ENCODE measurements around the gene FADS2. TPM values are rescaled to one million over a fixed set of nuclear protein-coding genes. Genes with fewer than 3 reads are reported as not detected.

FADS2 gene
- total RNA-seq, 1 experiment from 2014 or later: 423 TPM

DNA sequence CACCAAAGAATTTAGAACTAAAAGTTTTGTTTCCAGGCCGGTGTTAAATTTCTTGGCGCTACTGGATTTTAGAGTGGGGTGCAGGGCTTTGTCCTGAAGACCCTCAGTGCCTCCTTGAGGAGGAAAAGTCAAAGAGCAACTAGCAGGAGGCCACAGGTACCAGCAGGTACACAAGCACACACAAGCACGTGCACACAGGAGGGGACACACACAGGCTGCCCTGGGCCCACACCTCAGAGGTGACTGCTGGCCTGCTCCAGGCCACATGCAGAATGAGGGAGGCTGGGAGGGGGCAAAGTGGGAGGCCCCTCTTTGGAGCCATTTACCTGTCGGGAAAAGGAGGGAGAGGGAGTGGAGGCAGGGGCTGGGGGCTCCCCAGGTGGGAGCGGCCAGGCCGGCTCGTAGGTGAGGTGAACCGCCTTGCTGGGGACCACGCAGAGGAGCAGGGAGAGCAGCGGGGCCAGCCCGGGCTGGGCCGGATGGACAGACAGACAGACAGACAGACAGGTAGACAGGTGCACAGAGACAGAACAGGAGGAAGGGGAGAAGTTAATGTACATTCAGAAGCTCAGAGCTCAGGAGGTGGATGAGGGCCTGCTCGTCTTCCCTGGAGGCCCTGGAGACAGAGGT is 77.1 kb downstream of the FADS2 start (continued):
- TF ChIP-seq, protein P1, sequence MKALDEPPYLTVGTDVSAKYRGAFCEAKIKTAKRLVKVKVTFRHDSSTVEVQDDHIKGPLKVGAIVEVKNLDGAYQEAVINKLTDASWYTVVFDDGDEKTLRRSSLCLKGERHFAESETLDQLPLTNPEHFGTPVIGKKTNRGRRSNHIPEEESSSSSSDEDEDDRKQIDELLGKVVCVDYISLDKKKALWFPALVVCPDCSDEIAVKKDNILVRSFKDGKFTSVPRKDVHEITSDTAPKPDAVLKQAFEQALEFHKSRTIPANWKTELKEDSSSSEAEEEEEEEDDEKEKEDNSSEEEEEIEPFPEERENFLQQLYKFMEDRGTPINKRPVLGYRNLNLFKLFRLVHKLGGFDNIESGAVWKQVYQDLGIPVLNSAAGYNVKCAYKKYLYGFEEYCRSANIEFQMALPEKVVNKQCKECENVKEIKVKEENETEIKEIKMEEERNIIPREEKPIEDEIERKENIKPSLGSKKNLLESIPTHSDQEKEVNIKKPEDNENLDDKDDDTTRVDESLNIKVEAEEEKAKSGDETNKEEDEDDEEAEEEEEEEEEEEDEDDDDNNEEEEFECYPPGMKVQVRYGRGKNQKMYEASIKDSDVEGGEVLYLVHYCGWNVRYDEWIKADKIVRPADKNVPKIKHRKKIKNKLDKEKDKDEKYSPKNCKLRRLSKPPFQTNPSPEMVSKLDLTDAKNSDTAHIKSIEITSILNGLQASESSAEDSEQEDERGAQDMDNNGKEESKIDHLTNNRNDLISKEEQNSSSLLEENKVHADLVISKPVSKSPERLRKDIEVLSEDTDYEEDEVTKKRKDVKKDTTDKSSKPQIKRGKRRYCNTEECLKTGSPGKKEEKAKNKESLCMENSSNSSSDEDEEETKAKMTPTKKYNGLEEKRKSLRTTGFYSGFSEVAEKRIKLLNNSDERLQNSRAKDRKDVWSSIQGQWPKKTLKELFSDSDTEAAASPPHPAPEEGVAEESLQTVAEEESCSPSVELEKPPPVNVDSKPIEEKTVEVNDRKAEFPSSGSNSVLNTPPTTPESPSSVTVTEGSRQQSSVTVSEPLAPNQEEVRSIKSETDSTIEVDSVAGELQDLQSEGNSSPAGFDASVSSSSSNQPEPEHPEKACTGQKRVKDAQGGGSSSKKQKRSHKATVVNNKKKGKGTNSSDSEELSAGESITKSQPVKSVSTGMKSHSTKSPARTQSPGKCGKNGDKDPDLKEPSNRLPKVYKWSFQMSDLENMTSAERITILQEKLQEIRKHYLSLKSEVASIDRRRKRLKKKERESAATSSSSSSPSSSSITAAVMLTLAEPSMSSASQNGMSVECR (CRISPR knock-in tag; IDR thresholded peaks at IDR 0.05; ENCODE audit: borderline replicate concordance): no peak
- no peak for TF ChIP-seq CREB1 (CRISPR knock-in tag; IDR thresholded peaks at IDR 0.05)
- TF ChIP-seq, protein P2, sequence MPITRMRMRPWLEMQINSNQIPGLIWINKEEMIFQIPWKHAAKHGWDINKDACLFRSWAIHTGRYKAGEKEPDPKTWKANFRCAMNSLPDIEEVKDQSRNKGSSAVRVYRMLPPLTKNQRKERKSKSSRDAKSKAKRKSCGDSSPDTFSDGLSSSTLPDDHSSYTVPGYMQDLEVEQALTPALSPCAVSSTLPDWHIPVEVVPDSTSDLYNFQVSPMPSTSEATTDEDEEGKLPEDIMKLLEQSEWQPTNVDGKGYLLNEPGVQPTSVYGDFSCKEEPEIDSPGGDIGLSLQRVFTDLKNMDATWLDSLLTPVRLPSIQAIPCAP (CRISPR knock-in tag; IDR thresholded peaks at IDR 0.05): no peak
- TF ChIP-seq, protein P3, sequence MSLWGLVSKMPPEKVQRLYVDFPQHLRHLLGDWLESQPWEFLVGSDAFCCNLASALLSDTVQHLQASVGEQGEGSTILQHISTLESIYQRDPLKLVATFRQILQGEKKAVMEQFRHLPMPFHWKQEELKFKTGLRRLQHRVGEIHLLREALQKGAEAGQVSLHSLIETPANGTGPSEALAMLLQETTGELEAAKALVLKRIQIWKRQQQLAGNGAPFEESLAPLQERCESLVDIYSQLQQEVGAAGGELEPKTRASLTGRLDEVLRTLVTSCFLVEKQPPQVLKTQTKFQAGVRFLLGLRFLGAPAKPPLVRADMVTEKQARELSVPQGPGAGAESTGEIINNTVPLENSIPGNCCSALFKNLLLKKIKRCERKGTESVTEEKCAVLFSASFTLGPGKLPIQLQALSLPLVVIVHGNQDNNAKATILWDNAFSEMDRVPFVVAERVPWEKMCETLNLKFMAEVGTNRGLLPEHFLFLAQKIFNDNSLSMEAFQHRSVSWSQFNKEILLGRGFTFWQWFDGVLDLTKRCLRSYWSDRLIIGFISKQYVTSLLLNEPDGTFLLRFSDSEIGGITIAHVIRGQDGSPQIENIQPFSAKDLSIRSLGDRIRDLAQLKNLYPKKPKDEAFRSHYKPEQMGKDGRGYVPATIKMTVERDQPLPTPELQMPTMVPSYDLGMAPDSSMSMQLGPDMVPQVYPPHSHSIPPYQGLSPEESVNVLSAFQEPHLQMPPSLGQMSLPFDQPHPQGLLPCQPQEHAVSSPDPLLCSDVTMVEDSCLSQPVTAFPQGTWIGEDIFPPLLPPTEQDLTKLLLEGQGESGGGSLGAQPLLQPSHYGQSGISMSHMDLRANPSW (CRISPR knock-in tag; conservative IDR thresholded peaks at IDR 0.05; ENCODE audit: low read depth): no peak
- TF ChIP-seq CBFB (CRISPR knock-in tag; IDR thresholded peaks at IDR 0.05; ENCODE audit: low read depth): no peak
- no peak for TF ChIP-seq GTF2I (CRISPR knock-in tag; conservative IDR thresholded peaks at IDR 0.05)
- no peak for TF ChIP-seq TEAD4 (CRISPR knock-in tag; IDR thresholded peaks at IDR 0.05)
- no peak for TF ChIP-seq ZNF263 (CRISPR knock-in tag; IDR thresholded peaks at IDR 0.05; ENCODE audit: low read depth)
- TF ChIP-seq, protein P4, sequence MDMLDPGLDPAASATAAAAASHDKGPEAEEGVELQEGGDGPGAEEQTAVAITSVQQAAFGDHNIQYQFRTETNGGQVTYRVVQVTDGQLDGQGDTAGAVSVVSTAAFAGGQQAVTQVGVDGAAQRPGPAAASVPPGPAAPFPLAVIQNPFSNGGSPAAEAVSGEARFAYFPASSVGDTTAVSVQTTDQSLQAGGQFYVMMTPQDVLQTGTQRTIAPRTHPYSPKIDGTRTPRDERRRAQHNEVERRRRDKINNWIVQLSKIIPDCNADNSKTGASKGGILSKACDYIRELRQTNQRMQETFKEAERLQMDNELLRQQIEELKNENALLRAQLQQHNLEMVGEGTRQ (CRISPR knock-in tag; IDR thresholded peaks at IDR 0.05): no peak
- no peak for TF ChIP-seq SMAD3 (CRISPR knock-in tag; IDR thresholded peaks at IDR 0.05; ENCODE audit: borderline replicate concordance)
- TF ChIP-seq ZNF317 (CRISPR knock-in tag; IDR thresholded peaks at IDR 0.05; ENCODE audit: borderline replicate concordance, low read depth): no peak
- TF ChIP-seq FOXP1 (CRISPR knock-in tag; IDR thresholded peaks at IDR 0.05; ENCODE audit: borderline replicate concordance): no peak
- TF ChIP-seq ZNF138 (CRISPR knock-in tag; conservative IDR thresholded peaks at IDR 0.05): no peak

DNA sequence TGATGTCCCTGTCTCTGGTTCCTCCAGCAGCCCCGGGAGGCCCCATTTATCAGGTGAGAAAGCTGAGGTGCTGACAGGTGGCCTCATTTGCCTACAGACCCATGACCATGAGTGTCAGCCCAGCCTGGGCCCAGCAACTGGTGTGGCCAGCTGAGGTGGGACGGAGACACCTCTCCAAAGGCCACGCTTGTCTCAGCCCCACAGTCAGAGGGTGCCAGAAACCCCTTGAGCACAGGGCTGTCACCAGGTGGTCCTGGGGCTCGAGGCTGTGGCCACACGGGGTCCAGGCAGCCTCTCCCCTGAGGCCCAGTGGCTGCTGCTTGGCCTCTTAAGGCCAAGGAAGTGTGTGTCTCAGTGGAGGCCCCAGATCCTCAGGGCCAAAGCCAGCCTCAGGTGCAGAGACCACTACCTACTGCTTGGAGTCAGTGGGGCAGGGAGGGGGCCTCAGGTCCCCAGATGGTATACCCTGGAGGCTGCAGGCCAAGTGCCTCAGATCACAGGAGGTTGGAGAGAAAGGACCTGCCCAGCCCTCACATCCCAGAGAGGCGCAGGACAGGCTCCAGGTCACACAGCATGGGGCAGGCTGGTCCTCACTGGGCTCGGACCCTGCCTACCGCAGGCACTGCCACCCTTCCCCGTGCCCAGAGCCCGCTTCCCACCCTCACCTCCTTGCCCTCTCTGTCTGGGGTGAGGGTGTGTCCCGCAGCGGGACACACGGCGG is 77.9 kb downstream of the FADS2 start:
- ChIA-PET CTCF (interaction anchor here (0.8 to 10.9 kb wide), 5 partner anchors 7 to 202 kb away, joined by 3 to 685 read pairs (median 5); partner anchors contain the start of gene BEST1), POLR2A (no interaction called here)
- Mint-ChIP-seq H3K27me3 (ENCODE audit: low read depth) (no peaks in the 10 kb centered on the region), H3K4me1 (peaks cover 30% of the 10 kb centered on the region), H3K4me3 (no peak overlapping the region), H3K9me3 (no peaks in the 10 kb centered on the region), H3K36me3 (no peaks in the 10 kb centered on the region), H3K27ac (no peak overlapping the region)
- ATAC-seq (no peak), DNase-seq (ENCODE audit: low spot score) (no peak)
- TF ChIP-seq, protein P1 (CRISPR knock-in tag; IDR thresholded peaks at IDR 0.05; ENCODE audit: borderline replicate concordance): no peak
- TF ChIP-seq, protein P2 (CRISPR knock-in tag; IDR thresholded peaks at IDR 0.05): no peak
- TF ChIP-seq RELA (CRISPR knock-in tag; IDR thresholded peaks at IDR 0.05; ENCODE audit: borderline replicate concordance) (no peak), GRHL2 (CRISPR knock-in tag; IDR thresholded peaks at IDR 0.05; ENCODE audit: insufficient replicate concordance, severe bottlenecking) (no peak), GABPB1 (CRISPR knock-in tag; IDR thresholded peaks at IDR 0.05) (no peak)
- TF ChIP-seq, protein P5, sequence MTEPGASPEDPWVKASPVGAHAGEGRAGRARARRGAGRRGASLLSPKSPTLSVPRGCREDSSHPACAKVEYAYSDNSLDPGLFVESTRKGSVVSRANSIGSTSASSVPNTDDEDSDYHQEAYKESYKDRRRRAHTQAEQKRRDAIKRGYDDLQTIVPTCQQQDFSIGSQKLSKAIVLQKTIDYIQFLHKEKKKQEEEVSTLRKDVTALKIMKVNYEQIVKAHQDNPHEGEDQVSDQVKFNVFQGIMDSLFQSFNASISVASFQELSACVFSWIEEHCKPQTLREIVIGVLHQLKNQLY (CRISPR knock-in tag; IDR thresholded peaks at IDR 0.05): no peak

All from WTC11 (cell line).